Stromal cell of bone marrow (primary cell): ENCODE measurements around the gene DUSP6.
A peak's percentile ranks its signal among the peaks of the same experiment; 100 is the strongest.
"Not testable (repeated sequence)": the region's sequence is repeated elsewhere in the genome, so short reads cannot be mapped to it uniquely, and the experiment has no call there.

Source experiments
- DNase-seq: peaks from one replicate; pipeline ENCODE4 v3.0.0-alpha.2; 2012; ENCODE audit warnings: low read depth

The DUSP6 gene

GRCh38 chr12:89351489-89352241 lies 636 bp downstream of the DUSP6 start:
- no peak for DNase-seq

DNA sequence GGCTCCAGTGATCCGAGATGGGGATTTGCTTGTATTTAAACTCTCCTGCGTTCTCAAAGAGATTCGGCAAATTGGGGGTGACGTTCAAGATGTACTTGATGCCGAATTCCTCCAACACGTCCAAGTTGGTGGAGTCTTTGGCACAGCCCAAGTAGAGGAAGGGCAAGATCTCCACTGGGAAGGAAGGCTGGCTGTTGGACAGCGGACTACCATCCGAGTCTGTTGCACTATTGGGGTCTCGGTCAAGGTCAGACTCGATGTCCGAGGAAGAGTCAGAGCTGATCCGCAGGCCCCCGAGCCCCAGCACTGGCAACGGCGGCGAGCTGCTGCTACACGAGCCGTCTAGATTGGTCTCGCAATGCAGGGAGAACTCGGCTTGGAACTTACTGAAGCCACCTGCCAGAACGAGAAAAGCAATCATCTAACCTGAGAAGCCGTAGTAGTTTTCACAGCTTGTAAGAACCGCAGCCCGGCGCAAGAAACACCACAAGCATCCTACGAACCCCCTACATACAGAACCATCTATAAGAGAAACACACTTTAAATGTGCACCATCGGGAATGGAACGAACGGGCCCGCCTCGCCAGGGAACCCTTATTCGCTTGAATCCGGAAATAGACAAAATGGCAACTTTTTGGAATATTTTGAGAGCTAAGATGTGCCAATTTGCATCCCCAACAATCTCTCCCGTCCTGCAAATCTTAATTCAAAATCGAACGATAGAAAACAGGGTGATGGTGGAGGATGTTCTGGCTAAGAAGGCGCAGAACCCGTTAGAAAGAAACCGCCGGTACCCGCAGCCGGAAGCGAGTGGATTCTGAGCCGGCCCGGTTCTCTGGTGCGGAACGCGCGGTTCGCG lies 1.4 kb downstream of the DUSP6 start:
- DNase-seq: no peak

GRCh38 chr12:89350260-89350629 lies 2.1 kb downstream of the DUSP6 start:
- no peak for DNase-seq

- no peak for DNase-seq
These were observed 2.5 kb downstream of the DUSP6 start for GRCh38 chr12:89349814-89350213.

DNA sequence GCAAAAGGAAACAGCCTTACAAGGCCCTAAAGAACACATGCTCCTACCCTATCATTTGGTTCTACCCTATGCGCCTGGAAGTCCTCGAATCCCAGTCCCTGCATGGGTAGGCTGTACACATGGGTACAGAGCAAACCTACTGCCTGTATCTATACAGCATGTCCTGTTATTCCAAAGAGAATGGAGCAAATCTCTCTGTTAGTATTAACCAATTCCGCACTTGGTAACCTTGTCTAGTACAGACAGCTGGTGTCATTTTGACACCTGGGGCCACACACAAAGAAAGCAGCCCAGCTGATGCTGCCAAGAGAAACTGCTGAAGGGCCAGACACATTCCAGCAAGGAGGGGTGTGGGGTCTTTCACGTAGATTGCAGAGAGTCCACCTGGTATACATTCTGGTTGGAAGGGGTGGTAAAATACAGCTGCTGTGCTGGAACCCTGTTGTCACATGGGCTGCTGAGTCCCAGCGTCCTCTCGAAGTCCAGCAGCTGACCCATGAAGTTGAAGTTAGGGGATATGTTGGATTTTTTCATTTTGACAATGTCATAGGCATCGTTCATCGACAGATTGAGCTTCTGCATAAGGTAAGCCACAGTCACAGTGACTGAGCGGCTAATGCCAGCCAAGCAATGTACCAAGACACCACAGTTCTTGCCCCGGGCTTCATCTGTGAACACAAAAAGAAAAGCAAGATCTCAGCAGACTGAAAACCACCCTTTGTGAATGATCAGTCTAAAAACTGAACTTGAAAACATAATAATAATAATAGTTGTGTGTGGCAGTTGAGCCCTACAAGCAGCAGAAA lies 3.2 kb downstream of the DUSP6 start:
- no peak for DNase-seq

- DNase-seq: no peak
These were observed 4.9 kb downstream of the DUSP6 start for GRCh38 chr12:89347325-89347829.

DNA sequence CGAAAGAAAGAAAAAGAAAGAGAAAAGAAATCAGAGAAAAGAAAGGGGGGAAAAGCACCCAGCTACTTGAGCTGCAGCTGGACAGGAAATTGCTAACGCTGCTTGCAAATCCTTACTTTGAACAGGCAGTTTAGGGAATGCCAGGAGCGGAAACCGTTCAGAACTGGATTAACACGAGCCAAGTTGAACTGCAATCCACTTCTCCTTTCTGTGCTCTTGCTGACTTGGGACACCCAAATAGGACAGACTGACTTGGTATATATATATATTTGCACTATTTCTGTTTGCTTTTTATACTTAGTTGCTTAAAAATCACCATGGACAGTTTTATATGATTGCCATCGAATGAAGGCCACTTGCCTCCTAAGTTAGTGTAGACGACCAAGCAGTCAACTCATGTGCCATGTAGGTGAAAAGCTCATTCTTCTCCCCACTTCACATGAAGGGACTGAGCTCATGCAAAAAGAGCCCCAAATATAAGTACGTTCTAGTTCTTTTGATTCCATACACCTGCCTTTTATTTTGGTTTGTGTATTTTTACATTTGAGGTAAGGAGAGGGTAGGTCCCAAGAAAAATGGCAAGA lies 5.5 kb downstream of the DUSP6 start:
- no peak for DNase-seq

DNA sequence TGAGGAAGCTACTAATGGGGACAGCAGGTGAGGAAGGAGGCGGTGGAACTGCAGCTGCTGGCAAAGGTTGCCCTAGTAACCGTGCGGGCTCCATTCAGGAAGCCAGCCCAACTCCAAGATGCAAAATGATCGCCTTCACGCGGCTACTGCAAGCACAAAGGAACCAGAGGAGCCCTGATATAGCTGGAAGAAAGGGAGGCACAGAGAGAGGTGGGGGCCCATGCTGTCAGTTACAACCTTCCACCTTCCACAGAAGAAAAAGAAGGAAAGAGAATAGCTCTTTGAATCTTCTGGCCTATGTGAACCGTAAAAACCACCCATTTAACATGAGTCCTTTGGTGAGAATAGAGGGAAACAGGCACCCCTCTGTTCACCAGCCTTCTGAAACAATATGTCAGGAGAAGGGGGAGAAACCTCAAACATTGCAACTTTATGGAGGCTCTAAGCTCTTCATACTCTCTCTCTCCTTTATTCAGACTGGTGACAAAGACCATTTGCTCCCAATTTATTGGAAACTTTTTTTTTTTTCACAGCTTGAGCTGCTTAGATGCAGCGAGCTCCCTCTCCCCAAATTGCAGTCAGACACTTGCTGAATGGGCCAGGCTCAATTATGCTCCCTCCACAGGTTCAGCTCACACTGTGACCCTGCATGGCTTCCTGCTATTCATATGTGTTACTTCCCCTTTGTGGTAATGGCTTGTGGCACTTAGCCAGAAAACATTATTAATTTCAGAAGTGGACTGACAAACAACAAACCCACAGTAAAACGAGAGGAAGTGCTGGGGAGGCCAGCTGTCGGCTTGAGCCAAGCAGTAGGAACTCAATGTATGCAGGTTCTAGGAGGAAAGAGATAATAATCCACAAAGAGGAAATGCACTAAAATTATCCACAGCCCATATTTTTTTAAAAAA lies 6.2 kb downstream of the DUSP6 start:
- DNase-seq: no peak

DNA sequence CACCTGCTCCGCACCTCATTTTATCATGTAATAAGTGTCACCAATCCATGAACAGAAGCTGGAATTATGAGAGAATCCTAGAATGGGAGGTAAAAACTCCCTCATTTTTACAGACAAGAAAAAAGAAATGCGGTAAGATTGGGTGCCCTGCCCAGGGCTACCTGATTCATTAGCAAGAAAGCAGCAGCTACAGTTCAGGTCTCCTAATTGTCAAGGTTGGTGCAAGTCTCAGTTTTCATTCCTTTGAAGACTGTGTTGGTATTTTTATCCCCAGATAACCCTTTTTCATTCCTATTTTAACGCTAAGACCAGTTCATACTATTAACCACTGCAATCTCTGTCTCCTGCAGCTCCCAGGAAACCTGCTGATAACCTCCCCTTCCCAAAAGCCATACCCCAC lies 6.9 kb downstream of the DUSP6 start:
- no peak for DNase-seq

DNA sequence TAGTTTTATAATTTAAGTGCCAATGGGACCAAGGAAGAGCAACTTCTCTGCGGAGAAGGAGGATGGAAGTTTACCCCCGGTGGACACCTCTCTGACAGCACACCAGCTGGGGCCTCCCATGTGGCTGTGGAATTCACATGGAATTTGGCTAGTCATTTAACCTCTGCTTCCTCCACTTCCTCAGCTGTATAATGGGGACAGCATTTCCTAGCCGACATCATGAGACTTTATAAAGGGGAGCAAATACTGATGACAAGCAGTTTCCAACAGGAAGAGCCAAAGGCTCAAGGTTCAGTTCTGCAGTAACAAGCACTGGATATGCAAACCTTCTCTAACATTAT lies 7.5 kb downstream of the DUSP6 start:
- DNase-seq: no peak

- no peak for DNase-seq
These were observed 8.0 kb downstream of the DUSP6 start for GRCh38 chr12:89344043-89344861.

DNA sequence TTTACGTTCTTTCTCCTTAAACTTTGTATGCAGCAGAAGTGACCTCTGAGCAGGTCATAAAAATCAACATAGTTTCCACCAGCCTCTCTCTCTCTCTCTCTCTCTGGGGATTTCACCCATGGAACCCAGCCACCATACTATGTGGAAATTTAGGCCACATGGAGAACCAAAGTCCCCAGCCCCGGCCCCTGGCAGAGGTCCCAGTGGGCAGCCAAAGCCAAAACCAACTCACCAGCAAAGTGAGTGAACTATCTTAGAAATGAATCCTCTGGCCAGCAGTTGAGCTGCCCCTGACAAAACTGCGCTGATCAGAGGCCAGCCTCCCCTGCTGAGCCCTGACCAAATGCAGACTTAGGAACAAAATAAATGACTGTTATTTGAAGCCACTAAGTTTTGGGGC lies 9.2 kb downstream of the DUSP6 start:
- peak; percentile 87 for DNase-seq

GRCh38 chr12:89340861-89341260 lies 11.4 kb downstream of the DUSP6 start:
- no peak for DNase-seq

GRCh38 chr12:89339526-89339925 lies 12.8 kb downstream of the DUSP6 start:
- no peak for DNase-seq

DNA sequence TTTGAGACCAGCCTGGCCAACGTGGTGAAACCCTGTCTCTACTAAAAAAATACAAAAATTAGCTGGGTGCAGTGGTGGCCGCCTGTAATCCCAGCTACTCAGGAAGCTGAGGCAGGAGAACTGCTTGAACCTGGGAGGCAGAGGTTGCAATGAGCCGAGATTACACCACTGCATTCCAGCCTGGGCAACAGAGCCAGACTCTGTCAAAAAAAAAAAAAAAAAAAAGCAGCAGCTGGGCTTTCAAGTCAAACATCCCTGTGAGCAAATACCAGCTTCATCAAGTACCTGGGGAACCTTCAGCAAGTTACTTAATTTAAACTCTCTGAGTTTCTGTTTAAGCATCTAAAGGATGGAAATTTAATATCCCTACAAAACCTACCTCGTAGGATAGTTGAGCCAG lies 15.2 kb downstream of the DUSP6 start:
- DNase-seq: not testable (repeated sequence)

DNA sequence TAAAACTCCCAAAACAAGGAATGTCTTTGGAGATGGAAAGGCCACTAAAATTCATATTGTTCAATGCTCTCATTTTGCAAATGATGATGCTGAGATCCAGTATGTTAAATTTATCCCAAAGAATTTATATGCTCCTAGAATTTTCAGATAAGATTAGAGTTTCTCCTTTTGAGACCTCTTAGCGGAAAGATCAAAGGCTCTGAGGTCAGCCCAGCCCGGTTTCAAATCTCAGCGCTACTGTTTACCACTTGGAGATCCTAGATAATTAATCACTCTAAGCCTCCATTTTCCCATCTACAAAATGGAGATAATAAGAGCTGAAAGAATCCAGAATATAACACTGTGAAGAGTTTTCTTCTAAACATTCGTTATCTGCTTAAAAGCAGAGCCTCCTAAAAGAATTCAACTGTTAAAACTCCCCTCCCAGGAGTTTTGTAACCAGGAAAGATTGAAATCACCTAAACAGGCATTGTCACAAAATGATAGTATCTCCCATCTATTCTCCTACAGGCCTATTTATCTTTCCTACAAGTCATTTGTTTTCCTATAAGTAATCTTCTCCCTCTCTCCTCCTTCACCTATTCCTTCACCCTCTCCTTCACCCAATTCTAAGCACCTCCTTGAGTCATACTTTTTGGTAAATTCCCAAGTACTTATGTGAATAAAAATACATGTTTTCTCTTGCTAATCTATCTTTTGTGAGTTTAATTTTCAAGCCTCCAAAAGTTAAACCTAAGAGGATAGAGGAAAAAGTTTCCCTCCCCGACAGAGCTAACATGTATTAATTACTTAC lies 16.7 kb downstream of the DUSP6 start:
- DNase-seq: no peak

DNA sequence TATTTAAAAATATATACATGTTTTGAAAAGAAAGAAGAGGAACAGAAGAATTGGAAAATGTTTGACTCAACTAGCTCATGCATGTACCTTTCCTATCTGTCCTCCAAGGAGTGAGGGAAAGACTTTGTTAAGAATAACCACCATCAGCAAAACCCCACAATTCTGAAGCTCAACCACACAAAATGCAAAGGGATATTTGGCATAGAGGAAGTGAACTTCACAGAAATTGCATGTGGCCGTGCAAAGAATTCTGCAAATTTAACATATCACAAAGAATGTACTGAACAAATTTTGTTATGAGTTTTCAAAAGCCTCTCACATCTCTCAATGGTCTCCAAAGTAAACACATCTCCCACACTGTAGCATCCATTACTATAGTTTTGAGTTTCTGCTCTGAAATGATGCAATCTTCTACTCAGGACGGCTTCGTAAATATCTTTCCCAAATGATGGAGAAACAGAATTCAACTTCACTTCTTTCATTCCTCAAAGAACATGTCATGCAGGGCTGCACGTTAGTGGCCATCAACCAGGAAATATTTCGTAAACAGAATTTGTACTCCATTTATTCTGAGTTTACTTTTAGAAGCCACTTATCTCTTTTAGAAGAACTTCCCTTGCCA lies 17.6 kb downstream of the DUSP6 start:
- no peak for DNase-seq

- DNase-seq: no peak
These were observed 18.6 kb downstream of the DUSP6 start for GRCh38 chr12:89333564-89334252.
